Measurements from ENCODE around the gene DSCAM.

The DSCAM gene

DNA sequence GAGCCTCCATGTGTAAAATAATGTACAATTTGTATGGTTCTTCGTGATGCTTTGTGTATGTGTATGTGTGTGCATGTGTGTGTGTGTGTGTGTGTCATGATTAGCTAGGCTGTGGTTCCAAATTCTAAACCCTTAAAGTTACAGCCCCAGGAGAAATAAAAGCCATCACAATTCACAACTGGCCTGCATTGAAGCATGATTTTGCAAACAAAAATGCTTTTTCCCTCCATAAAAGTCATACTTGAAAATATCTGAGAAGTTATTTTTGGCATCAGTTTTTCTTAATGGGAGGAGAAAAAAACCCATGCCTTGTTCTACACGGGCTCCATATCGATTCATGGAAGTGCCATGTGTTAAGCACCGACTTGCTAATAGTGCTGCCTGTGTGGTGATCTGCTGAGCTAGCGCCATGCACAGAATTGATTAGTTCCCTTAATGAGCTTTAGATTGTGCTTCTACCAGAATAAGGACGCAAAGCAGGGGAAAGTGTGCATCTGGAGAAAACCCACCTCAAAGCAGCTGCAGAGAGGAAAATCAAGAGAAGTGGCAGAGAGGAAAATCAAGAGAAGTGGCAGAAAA lies 207.3 kb downstream of the DSCAM start:
- no peak for TF ChIP-seq CTCF (IDR thresholded peaks at IDR 0.05; ENCODE audit: control insufficient read depth, insufficient read depth, low read depth, low read length, missing control alignments)
- DNase-seq (ENCODE audit: low read depth) = no peak
- no peak overlapping the region for H3K4me3 ChIP-seq (ENCODE audit: control insufficient read depth, low read depth, low read length)

DNA sequence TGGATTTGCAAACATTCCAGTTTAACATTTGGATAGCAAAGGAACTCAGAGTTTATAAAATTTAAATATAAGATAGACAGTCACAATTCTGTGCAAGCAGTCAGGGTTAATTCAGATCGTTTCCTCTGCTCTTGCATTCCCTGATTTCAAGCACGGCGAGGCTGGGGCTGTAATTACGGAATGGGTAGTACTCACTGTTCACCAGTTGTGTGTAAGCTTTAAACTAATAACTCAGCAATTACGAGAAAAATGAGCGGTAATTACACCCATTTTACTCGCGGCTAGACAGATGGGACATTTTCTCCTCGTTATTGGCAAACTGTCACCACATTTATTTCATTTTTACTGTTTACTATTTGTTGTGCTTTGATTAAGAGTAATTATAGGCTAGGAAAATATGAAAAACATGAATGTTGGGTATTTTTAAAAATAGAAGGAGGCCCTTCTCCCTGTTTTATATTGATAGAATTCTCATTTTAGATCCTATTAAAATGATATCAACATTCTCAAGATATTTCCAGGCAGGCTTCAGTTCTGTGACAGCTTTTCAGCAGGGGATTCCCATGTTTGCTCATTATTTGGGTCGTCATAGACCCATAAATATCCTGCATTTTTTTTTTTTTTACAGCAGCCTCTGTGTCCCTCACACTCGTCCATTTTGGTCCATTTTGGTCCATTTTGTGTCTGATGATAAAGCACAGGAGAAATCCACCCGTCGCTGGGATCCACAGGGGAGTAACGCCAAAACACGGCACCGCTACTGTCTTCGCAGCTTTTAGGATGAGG lies 208.3 kb downstream of the DSCAM start:
- H3K4me3 ChIP-seq (ENCODE audit: control insufficient read depth, low read depth, low read length) = no peak overlapping the region
- no peak for DNase-seq (ENCODE audit: low read depth)
- no peak for TF ChIP-seq CTCF (IDR thresholded peaks at IDR 0.05; ENCODE audit: control insufficient read depth, insufficient read depth, low read depth, low read length, missing control alignments)

DNA sequence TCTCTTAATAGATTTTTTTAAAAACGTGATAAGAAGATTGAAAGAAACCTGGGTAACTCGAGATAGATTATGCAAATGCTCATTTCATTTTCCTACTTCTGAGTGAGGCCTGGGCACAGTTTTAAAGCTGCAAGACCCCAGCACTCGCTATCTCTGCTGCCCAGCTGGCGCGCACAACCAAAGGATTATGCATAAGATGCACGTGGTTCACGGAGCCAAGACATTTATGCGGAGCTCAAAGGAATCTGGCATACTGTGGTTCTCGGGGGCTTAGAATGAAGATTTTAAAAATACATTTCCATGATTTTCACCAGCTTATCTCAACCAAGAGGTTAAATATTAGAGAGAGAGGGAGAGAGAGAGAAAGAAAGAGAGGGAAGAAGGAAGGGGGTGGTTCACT lies 210.9 kb downstream of the DSCAM start:
- H3K4me3 ChIP-seq (ENCODE audit: control insufficient read depth, low read depth, low read length) = no peak overlapping the region
- no peak for DNase-seq (ENCODE audit: low read depth)
- TF ChIP-seq CTCF (IDR thresholded peaks at IDR 0.05; ENCODE audit: control insufficient read depth, insufficient read depth, low read depth, low read length, missing control alignments) = no peak

DNA sequence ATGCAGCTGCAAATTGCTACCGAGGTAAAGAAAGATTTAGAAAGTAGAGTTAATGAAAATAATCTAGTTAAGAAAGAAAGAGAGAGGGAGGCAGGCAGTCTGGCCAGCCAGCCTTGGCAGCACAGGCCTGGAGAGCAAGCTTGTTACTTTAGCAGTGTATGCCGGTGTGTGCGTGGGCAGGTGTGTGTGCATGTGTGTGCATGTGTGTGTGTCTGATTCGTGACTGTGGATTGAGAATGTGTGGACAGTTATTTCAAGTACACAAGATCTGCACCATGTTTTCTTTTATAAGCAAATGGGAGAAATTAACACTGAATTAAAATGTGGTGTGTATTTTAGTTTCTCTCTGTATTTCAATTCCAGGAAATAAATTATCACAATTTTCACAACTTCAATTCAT lies 211.6 kb downstream of the DSCAM start:
- H3K4me3 ChIP-seq (ENCODE audit: control insufficient read depth, low read depth, low read length) = no peak overlapping the region
- TF ChIP-seq CTCF (IDR thresholded peaks at IDR 0.05; ENCODE audit: control insufficient read depth, insufficient read depth, low read depth, low read length, missing control alignments) = no peak
- DNase-seq (ENCODE audit: low read depth) = no peak

- H3K4me3 ChIP-seq (ENCODE audit: control insufficient read depth, low read depth, low read length) = no peak overlapping the region
- no peak for DNase-seq (ENCODE audit: low read depth)
- no peak for TF ChIP-seq CTCF (IDR thresholded peaks at IDR 0.05; ENCODE audit: control insufficient read depth, insufficient read depth, low read depth, low read length, missing control alignments)
Observed at GRCh38 chr21:40634141-40634540, 212.8 kb downstream of the DSCAM start.

- no peak for TF ChIP-seq CTCF (IDR thresholded peaks at IDR 0.05; ENCODE audit: control insufficient read depth, insufficient read depth, low read depth, low read length, missing control alignments)
- no peak for DNase-seq (ENCODE audit: low read depth)
- no peak overlapping the region for H3K4me3 ChIP-seq (ENCODE audit: control insufficient read depth, low read depth, low read length)
Observed at GRCh38 chr21:40633048-40633447, 213.9 kb downstream of the DSCAM start.
